Breast epithelium (tissue), 4 donors: Measurements from ENCODE around the gene ARMC9. TPM values are rescaled to one million over a fixed set of nuclear protein-coding genes. Genes with fewer than 3 reads are reported as not detected.

ENCODE experiments used
- DNase-seq, 2 donors: peaks; one replicate each; pipeline ENCODE4 v3.0.0-alpha.2; 2019; ENCODE audit warnings: low spot score in 2 of 2
- H3K27ac ChIP-seq, 2 donors: fragments of 200-600 bp; sonication (generic) in 1 of 2; one replicate each; pipeline ENCODE4 v1.5.1; 2016 to 2019; ENCODE audit warnings: mild to moderate bottlenecking in 1 of 2
- H3K27me3 ChIP-seq, 2 donors: fragments of 200-600 bp; sonication (generic) in 1 of 2; one replicate each; pipeline versions ENCODE4 v1.5.1 to v1.6.0; 2017 to 2019; ENCODE audit warnings: control low read depth in 1 of 2, mild to moderate bottlenecking in 1 of 2
- H3K36me3 ChIP-seq: fragments of 200-600 bp; one replicate; pipeline ENCODE4 v1.5.1; 2019
- H3K4me1 ChIP-seq, 2 donors: fragments of 200-600 bp; sonication (generic); one replicate each; pipeline ENCODE4 v1.5.1; 2016 to 2019; ENCODE audit warnings: control low read depth in 1 of 2
- H3K4me3 ChIP-seq, 3 donors: fragments of 200-600 bp; sonication (generic); 1 replicate in 2 of 3; 2 replicates in 1 of 3; pipeline ENCODE4 v1.5.1; 2016 to 2019; ENCODE audit warnings: mild to moderate bottlenecking in 3 of 3, moderate library complexity in 2 of 3
- H3K9me3 ChIP-seq, 2 donors: fragments of 200-600 bp; sonication (generic) in 1 of 2; one replicate each; pipeline ENCODE4 v1.5.1; 2016 to 2019; ENCODE audit warnings: control low read depth in 1 of 2
- CTCF ChIP-seq, 3 donors: fragments of 450-650 bp; IDR thresholded peaks; one replicate each; pipeline ENCODE4 v1.5.1; 2016 to 2017; ENCODE audit warnings: antibody characterized with exemption in 3 of 3, mild to moderate bottlenecking in 3 of 3, moderate library complexity in 3 of 3
- POLR2A ChIP-seq: fragments of 450-650 bp; IDR thresholded peaks from one replicate; pipeline ENCODE4 v1.6.1; 2016; ENCODE audit warnings: antibody characterized with exemption, mild to moderate bottlenecking, moderate library complexity
- POLR2AphosphoS5 ChIP-seq, 3 donors: sonication (generic); formaldehyde crosslinking; IDR thresholded peaks; one replicate each; pipeline ENCODE4 v1.6.1; 2017; ENCODE audit warnings: antibody characterized with exemption in 3 of 3
- intact Hi-C: fragments of 100-400 bp; cut with DNase I; formaldehyde crosslinking; loops from one replicate; pipeline ENCODE4 v1.15.1; 2023; ENCODE audit warnings: low total_unique reads
- total RNA-seq, 3 donors: library from RNA; depleted of rRNA; stranded (reverse); fragments of >200 nt; gene quantifications; one replicate each; pipeline ENCODE4 v1.1.0, GENCODE V29; 2016

Gene ARMC9
- total RNA-seq, 3 donors from 2014 or later: 4.0 to 20.8 (median 18.0) TPM

DNA sequence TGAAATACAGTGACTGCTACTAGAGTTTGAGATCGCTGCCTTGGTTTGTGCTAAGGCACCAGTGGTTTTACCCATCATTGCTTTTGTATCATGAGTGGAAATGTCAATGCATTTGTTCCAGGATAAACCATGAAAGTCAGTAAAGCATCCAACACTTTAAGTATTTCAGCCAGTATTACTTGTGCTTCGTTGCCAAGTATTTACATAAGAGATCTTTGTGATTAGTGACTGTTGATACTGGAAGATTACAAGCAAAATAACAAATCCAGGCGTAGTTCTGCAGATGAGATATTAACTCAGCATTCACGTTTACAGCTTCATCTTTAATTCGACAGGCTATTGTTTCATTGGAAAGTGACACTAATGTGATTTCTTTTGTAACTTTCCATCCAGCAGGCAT is 106.8 kb downstream of the ARMC9 start:
- intact Hi-C loops: no loop called here
- H3K27me3 ChIP-seq: no peaks in the 10 kb centered on the region
- TF ChIP-seq CTCF (IDR thresholded peaks at IDR 0.05) (no peak), POLR2AphosphoS5 (IDR thresholded peaks at IDR 0.05) (no peak), POLR2A (no peak)
- H3K4me3 ChIP-seq: no peak overlapping the region
- no peaks in the 10 kb centered on the region for H3K4me1 ChIP-seq
- no peak for DNase-seq
- no peaks in the 10 kb centered on the region for H3K36me3 ChIP-seq
- no peaks in the 10 kb centered on the region for H3K9me3 ChIP-seq
- no peak overlapping the region for H3K27ac ChIP-seq

DNA sequence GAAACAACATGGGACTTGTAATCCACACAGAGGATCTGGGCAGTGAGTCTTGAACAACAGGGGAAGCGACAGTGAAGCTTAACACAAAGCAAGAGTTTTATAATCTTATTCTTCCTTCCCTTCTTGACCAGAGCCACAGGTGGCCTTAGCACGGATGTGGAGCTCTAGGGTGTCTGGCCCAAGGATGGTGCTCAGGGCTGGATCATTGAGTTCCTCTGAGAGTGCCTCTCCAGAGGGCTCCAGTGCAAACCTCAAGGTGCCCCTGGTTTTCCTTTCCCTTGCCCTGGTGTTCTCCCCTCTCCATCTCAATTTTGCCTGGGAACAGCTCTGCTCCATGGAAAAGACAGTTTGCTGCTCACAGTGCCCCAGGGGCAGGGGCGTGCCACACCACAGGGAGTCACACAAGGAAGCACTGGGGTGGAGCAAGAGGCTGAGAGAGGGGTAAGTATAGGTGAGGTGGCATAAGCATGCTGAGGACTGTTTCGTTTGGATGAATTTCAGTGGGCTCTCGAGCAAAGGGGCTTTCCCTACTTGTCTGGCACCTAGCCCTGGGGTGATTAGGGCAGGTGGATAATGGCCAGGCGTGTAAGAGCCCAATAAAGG is 108.5 kb downstream of the ARMC9 start:
- no peak overlapping the region for H3K4me3 ChIP-seq
- H3K9me3 ChIP-seq: no peaks in the 10 kb centered on the region
- DNase-seq: no peak
- intact Hi-C loops: no loop called here
- no peaks in the 10 kb centered on the region for H3K27me3 ChIP-seq
- TF ChIP-seq CTCF (IDR thresholded peaks at IDR 0.05) (no peak), POLR2AphosphoS5 (IDR thresholded peaks at IDR 0.05) (no peak), POLR2A (no peak)
- H3K27ac ChIP-seq: no peak overlapping the region
- no peaks in the 10 kb centered on the region for H3K36me3 ChIP-seq
- H3K4me1 ChIP-seq: no peaks in the 10 kb centered on the region

DNA sequence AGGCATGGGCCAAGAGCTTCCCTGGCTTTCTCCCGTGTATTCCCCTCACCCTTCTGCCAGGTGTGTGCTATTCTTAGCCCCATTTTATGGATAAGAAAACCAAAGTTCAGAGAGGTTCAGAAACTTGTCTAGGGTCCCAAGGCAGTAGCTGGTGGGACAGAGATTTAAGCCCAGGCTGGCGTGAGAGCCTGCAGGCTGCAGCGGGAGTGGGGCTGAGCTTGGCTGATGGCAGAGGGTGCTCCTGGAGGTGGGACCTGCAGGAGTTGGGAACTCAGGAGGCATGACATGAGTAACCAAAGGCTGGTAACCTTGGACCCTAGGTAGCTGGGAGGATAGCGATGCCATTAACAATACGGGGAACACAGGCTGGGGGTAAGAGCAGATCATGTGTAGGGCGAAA is 109.8 kb downstream of the ARMC9 start:
- H3K4me3 ChIP-seq: no peak overlapping the region
- no peak overlapping the region for H3K27ac ChIP-seq
- intact Hi-C loops: no loop called here
- no peak for DNase-seq
- no peaks in the 10 kb centered on the region for H3K4me1 ChIP-seq
- no peaks in the 10 kb centered on the region for H3K27me3 ChIP-seq
- no peaks in the 10 kb centered on the region for H3K36me3 ChIP-seq
- no peaks in the 10 kb centered on the region for H3K9me3 ChIP-seq
- TF ChIP-seq POLR2AphosphoS5 (IDR thresholded peaks at IDR 0.05): no peak
- TF ChIP-seq POLR2A: no peak
- no peak for TF ChIP-seq CTCF (IDR thresholded peaks at IDR 0.05)

DNA sequence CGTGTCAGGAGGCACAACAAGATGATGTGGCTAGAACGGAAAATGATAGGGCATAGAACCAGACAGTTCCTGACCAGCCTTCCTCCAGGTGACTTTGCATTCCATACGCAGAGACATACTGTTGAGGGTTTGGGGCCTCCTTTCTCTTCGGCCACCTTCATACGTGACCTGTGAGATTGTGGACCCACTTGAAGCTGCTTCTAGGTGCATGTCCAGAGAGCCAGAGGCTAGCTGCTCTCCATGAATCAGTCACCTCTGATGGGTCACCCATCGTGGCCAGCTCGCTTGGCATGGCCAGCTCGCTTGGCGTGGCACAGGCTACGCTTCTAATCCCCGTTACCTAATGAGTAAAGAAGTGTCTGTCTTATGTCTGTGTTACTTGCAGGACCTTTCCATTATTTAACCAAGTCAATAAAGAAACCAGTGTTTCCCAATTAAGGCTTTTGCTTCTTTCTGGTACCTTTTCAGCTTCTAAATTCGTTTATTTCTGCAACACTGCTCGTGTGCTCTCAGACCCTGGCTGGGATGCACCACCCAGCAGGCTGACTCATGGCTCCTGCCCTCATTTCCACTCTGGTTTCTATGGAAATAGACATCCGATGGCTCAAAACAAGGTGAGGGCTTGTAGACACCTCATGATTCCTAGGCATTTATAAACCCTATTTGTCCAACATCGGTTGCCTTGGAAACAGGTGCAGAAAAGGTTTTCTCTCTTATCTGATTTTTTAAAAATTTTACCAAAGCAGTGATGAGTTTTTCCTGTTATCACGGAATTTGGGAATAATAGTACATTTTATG is 110.4 kb downstream of the ARMC9 start:
- Histone ChIP-seq H3K36me3 (no peaks in the 10 kb centered on the region), H3K27me3 (no peaks in the 10 kb centered on the region), H3K4me3 (no peak overlapping the region), H3K27ac (no peak overlapping the region), H3K9me3 (no peaks in the 10 kb centered on the region), H3K4me1 (no peaks in the 10 kb centered on the region)
- intact Hi-C loops: no loop called here
- no peak for TF ChIP-seq POLR2AphosphoS5 (IDR thresholded peaks at IDR 0.05)
- TF ChIP-seq POLR2A: no peak
- DNase-seq: no peak

DNA sequence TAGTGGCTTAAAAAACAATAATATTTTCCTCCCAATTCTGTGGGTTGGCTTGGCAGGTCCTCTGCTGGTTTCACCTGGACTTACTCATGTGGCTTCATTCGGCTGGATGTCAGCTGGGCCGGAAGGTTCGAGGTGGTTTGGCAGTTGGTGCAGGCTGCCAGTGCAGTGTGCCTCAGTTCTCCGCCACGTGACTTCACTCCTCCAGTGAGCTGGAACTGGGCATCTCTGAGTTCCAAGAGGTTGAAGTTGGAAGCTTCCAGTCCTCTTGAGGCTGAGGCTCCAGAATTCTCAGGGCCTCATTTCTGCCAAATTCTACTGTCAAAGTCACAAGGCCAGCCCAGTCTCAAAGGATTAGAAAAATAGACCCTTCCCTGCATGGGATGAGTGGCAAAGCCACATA is 113.6 kb downstream of the ARMC9 start:
- no peak for TF ChIP-seq POLR2AphosphoS5 (IDR thresholded peaks at IDR 0.05)
- no peak for TF ChIP-seq POLR2A
- no peak for TF ChIP-seq CTCF (IDR thresholded peaks at IDR 0.05)
- no peaks in the 10 kb centered on the region for H3K36me3 ChIP-seq
- no peak overlapping the region for H3K27ac ChIP-seq
- H3K27me3 ChIP-seq: no peaks in the 10 kb centered on the region
- DNase-seq: no peak
- intact Hi-C loops: no loop called here
- no peak overlapping the region for H3K4me3 ChIP-seq
- no peaks in the 10 kb centered on the region for H3K4me1 ChIP-seq
- H3K9me3 ChIP-seq: no peaks in the 10 kb centered on the region
